Upper lobe of left lung (tissue), 4 donors: ENCODE data around the gene ELN.

ENCODE experiments used
- CTCF ChIP-seq, 6 experiments: fragments of 450-650 bp in 4 of 6; fragments of 200-600 bp in 2 of 6; sonication (generic) in 2 of 6; IDR thresholded peaks; one replicate each; pipeline ENCODE4 v1.5.1; 2016 to 2019; ENCODE audit warnings: antibody characterized with exemption in 6 of 6
- POLR2A ChIP-seq, 4 donors: fragments of 450-650 bp; IDR thresholded peaks; one replicate each; pipeline ENCODE4 v1.5.1; 2016 to 2017; ENCODE audit warnings: antibody characterized with exemption in 4 of 4, mild to moderate bottlenecking in 2 of 4

- TF ChIP-seq CTCF (IDR thresholded peaks at IDR 0.05) (no peak), POLR2A (IDR thresholded peaks at IDR 0.05) (no peak)
Observed at GRCh38 chr7:74087791-74088453, 59.9 kb downstream of the ELN start.
